NCI-H2107 (cell line): Measurements from ENCODE around the gene ADCK1.
A peak's percentile ranks its signal among the peaks of the same experiment; 100 is the strongest.
"Not testable (repeated sequence)": the region's sequence is repeated elsewhere in the genome, so short reads cannot be mapped to it uniquely, and the experiment has no call there.

Source experiments
- DNase-seq: peaks from one replicate; lab custom pipeline; 2025; lab: John Stamatoyannopoulos, UW

Gene ADCK1

GRCh38 chr14:77865455-77865854 is 65.5 kb downstream of the ADCK1 start:
- DNase-seq = no peak

- DNase-seq = no peak
Observed at GRCh38 chr14:77866932-77867331, 67.0 kb downstream of the ADCK1 start.

GRCh38 chr14:77867476-77867875 is 67.6 kb downstream of the ADCK1 start:
- no peak for DNase-seq

GRCh38 chr14:77868552-77869285 is 68.8 kb downstream of the ADCK1 start:
- DNase-seq = no peak

GRCh38 chr14:77869340-77869739 is 69.4 kb downstream of the ADCK1 start:
- no peak for DNase-seq

- DNase-seq = no peak
Observed at GRCh38 chr14:77870646-77871045, 70.7 kb downstream of the ADCK1 start.

GRCh38 chr14:77872152-77872551 is 72.2 kb downstream of the ADCK1 start:
- no peak for DNase-seq

- no peak for DNase-seq
Observed at GRCh38 chr14:77872983-77873382, 73.1 kb downstream of the ADCK1 start.

GRCh38 chr14:77878783-77879182 is 78.9 kb downstream of the ADCK1 start:
- DNase-seq = no peak

- DNase-seq = no peak
Observed at GRCh38 chr14:77880056-77880455, 80.1 kb downstream of the ADCK1 start.

GRCh38 chr14:77882098-77882497 is 82.2 kb downstream of the ADCK1 start:
- peak; percentile 89 for DNase-seq

- no peak for DNase-seq
Observed at GRCh38 chr14:77882636-77883035, 82.7 kb downstream of the ADCK1 start.

GRCh38 chr14:77883131-77883846 is 83.4 kb downstream of the ADCK1 start:
- DNase-seq = no peak

GRCh38 chr14:77883847-77884238 is 83.9 kb downstream of the ADCK1 start:
- DNase-seq = peak; percentile 20

- DNase-seq = no peak
Observed at GRCh38 chr14:77885367-77885766, 85.5 kb downstream of the ADCK1 start.

GRCh38 chr14:77886010-77886409 is 86.1 kb downstream of the ADCK1 start:
- DNase-seq = no peak

- not testable (repeated sequence) for DNase-seq
Observed at GRCh38 chr14:77888903-77889302, 89.0 kb downstream of the ADCK1 start.

GRCh38 chr14:77889971-77890442 is 90.1 kb downstream of the ADCK1 start:
- no peak for DNase-seq

- DNase-seq = no peak
Observed at GRCh38 chr14:77890873-77891272, 91.0 kb downstream of the ADCK1 start.

GRCh38 chr14:77892381-77892871 is 92.5 kb downstream of the ADCK1 start:
- DNase-seq = no peak

- DNase-seq = no peak
Observed at GRCh38 chr14:77892890-77893484, 93.1 kb downstream of the ADCK1 start.

- no peak for DNase-seq
Observed at GRCh38 chr14:77897374-77897773, 97.5 kb downstream of the ADCK1 start.

GRCh38 chr14:77902811-77903210 is 102.9 kb downstream of the ADCK1 start:
- no peak for DNase-seq
